Hematopoietic multipotent progenitor cell treated with erythropoietin and hydrocortisone succinate and interleukin-3 and kit ligand, for 15 days (in vitro differentiated cells): ENCODE data around the gene TIMM13.

Experiments
- DNase-seq: peaks from one replicate; pipeline ENCODE4 v3.0.0-alpha.2; 2015; ENCODE audit warnings: low spot score

The TIMM13 gene

DNA sequence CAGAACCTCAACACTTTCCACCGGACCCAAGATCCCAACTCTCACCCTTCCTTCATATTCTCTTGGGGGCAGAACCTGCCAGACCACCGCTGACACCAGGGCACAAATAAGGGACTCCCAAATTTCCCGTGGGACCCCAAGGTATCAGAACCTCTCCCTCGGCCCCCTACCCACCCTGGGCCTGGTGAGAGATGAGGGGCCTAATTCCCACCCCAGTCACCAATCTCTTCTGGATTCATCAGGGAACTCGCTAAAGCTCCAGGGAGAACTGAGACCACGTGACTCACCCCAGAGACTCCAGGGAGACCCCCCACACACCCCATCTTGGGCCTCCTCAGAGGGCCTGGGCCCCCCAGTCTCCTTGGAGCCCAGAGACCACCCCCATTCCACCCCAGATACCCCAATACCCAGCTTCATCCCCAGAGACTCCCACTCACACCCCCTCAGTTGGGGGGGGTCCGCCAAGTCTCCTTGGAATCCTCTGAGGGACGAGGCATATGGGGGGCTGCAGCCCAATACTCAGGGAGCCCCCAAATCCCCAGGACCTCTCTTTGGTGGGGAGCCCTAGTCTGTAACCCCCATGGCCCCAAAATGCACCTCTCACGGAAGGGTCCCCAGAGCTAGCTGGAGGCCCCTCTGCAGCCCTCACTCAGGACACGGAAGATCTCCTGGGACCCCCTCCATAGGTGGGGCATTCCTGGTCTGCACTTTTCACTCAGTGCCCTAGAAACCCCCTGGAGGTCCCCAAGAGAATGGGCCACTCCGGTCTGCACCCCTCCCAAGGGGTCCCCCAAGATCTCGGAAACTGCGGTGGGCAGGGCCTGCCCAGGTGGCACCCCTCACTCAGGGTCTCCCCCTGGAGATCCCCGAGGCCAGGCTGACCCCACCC lies 27.8 kb upstream of the TIMM13 start:
- DNase-seq = no peak

DNA sequence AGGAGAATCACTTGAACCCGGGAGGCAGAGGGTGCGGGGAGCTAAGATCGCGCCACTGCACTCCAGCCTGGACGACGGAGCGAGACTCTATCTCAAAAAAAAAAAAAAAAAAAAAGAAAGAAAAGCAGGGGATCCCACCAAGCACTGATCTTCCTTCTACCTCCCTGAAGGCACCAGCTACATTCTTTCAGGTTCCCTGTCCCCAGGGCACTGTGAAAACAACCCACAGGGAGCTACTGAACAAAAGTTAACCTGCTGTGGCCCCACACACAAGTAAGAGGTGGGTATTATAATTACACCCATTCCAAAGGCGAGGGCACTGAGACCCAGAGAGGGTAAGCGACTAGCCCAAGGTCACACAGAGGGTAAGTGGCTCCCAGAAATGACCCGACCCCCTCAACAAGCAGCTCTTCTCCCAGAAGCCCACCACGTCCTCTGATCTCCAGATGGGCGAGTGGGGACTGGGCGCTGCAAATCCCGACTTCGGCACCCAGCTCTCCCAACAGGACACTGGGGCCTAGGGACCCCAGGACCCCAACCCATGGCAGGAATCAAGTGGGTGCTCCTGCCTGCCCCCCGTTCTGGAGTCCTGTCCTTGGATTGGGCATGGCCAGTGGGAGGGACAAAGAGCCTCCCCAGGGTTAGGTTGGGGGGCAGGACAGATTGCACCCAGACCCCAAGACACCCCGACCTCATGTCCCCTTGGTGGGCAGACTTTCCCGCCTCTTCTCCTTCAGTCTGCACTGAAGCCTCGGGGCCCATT lies 27.0 kb upstream of the TIMM13 start:
- DNase-seq = no peak

DNA sequence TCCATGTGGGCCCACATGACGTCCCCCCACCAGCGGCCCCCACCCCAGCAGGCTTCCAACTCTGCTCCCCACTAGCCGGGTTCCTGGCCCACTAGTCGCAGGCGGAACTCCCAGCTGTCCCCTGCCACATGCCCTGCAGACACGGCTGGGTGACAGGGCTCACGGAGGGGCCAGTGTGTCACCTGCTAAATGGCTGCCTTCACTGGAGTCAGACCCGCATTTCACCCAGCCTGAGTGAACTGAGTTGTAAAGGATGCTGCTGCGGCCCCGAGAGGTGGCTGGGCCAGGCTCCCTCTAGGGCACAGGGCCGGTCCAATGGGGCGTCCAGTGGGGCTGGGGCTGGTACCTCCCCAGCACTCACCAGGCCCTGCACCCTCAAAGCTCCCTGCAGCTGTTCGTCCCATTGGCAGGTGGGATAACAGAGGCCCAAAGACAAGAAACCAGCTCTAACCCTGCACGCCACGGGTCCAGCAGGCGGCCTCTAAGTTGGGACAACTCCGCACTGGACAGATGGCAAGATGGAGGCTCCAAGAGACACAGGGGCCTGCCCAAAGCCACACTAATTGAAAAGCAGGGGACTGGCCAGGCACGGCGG lies 26.1 kb upstream of the TIMM13 start:
- no peak for DNase-seq

DNA sequence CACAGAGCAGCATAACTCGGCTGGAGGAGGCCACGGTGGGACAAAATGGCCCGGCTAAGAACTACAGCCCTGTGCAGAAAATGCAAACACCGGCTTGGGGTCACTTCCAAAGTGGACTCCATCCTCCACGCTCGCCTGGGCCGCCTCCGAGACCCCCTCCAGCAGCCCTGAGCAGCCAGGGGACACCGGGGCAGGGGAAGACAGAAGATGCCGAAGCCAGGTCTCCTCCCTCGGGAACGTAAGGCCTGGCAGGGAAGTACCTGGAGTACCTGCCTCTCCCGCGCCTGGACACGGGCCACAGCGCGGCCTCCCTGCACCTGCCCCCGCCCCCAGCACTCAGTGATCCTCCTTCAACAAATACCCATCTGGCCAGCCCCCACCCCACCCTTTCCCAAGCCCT lies 24.4 kb upstream of the TIMM13 start:
- DNase-seq = no peak

DNA sequence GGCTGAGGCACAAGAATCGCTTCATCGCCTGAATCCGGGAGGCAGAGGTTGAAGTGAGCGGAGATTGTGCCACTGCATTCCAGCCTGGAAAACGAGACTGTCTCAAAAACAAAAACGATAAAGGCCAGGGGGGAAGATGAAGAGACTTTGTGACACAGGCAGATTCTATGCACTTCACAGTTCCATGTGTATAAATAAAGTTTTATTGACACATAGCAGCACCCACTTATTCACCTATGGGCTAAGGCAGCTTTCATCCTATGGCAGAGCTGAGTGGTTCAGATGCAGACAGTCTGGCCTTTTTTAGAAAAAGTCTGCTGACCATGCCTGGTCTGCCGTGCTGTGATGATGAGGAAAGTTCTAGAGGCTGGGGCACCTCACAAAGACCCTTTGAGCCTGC lies 23.8 kb upstream of the TIMM13 start:
- DNase-seq = no peak

DNA sequence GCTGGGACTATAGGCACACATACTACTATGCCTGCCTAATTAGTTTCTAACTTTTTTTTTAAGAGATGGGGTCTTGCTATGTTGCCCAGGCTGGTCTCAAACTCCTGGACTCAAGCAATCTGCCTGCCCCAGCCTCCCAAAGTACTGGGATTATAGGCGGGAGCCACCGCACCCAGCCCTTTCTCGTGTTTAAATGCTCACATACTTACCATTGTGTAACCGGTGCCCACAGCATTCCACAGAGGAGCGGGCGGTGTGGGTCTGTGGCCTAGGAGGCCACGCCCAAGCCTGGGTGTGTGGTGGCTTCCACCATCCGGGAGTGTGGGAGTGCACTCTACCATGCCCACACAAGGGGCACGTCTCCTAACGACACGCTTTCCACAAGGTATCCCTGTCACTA lies 21.6 kb upstream of the TIMM13 start:
- no peak for DNase-seq

DNA sequence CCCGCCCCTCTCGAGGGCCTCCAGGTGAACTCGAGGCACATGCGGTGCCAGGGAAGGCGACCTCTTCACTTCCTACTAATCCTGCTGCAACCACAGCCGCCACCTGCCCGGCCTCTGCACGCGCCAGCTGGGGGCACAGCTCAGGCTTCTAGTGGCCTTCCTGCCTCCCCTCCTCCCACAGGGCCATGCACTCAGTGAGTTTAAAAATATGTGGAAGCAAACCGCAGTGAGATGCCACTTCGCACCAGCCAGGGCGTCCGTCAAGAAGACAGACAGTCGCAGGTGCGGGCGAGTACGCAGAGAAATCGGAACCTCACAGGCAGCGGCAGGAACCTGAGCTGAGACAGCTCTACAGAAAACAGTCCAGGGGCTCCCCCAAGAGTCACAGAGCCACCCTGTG lies 19.0 kb upstream of the TIMM13 start:
- no peak for DNase-seq

DNA sequence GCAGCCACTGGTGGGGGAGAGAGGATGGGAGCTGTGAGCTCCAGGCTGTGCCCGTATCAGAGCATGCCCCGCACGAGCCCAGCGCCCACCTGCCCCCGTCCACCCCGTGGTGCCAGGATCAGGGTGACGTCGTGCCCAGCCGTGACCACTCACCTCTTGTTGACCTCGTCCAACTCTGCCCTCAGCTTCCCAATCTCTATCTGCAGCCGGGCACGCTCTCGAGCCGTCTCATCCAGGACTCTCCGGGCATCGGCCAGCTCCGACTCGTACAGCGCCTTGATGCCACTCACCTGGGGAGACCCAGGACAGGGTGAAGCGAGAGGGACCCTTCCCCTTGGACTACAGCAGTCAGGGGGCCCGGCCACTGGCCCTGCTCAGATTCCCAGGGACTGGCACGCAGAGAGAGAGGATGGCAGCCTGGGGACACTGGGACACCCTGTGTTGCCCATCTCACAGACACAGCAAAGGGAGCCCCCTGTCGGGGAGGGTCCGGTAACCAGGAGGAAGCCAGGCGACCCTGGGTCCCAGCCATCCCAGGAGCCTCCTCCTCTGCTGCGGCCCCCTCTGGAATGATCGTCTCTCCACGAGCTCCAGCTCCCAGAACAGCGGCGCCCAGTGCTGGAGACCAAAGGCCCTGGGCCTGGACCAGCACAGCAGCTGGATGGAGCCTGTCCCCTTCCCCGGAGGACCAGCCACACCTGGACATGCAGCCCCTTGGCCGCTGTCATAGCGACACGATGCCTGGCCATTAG lies 17.0 kb upstream of the TIMM13 start:
- DNase-seq = no peak

DNA sequence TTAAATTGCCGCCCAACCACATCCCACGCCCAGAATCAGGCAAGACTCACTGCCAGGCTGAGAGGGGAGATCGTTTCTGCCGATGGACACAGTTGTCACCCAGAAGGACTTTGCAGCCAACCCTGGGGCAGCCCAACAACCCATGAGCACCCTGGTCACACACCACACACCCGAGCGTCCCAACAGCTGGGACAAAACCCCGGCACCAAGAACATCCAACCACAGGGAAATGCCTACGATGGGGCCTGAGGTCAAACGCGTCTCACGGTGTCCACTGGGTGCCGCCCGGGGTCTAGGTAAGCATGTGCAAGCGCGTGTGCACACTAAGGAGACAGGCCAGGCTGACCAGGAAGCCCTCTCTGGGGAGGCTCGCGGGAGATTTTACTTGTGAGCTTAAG lies 16.4 kb upstream of the TIMM13 start:
- DNase-seq = no peak

DNA sequence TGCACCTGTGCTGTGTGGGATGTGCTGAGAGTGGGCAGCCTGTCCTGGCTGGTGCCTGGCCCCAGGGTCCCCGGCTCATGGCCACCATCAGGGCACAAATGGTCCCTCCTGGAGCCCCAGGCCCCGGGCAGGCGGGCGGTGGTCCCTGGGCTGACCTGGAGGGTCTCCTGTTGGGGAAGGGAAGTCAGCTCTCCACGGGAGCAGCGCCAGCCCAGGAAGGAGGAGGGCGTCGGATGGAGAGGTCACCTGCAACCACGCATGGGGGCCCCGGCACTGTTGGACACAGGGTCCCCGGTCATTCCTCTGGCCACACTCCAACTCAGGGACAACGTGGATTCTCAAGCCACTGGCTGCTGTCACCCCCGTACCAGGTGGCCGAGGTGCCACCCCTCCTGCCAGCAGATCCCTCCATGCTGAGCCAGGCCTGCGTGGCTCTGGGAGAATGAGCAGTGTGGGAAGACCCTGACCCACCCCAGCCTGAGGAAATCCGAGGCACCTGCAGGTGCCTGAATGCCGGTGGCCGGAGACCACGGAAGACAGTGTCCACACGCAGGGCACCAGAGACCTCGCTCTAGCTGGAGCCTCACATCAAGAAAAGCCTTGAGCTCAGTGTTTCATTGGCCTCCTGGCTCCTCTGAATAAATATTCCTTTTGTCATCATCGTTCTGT lies 15.9 kb upstream of the TIMM13 start:
- no peak for DNase-seq

DNA sequence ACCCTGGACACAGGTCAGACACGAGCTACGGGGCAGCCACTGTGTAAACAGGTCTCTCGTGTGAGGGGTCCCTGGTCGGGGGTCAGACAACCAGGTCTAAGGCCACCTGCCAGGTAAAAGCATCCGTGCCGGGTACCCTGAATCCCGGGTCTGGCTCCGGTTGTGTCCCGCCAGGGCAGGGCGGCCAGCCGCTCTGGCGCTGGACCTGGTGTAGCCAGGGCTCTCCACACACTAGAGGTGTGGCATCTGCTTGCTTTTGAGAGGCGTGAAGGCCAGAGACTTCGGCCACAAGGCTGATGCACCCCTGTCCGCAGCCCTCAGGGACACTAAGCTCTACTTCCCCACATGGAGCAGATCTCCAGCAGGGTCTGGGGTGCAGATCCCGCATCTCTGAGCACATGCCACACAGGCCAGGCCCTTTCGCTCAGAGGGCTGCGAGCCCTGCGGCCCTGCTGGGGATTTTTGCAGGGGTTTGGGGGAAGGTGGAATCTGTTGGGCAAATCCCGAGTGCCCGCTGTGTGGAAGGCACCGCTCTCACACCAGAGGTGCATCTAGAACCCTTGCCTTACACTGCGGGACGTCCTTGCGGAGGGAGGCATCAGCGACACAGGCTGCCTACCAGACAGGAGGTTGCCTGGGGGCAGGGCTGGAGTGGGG lies 13.8 kb upstream of the TIMM13 start:
- DNase-seq = no peak

DNA sequence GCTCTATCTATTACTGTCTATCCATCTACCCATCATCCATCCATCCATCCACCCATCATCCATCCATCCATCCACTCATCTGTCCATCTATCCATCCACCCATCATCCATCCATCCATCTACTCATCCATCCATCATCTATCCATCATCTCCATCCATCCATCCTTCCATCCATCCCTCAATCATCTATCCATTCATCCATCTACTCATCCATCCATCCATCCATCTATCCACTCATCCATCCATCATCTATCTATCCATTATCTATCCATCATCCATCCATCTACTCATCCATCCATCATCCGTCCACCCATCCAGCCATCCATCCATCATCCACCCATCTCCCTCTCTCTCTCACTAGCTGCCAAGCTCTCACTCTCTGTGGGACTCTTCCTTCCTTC lies 13.1 kb upstream of the TIMM13 start:
- DNase-seq = no peak

DNA sequence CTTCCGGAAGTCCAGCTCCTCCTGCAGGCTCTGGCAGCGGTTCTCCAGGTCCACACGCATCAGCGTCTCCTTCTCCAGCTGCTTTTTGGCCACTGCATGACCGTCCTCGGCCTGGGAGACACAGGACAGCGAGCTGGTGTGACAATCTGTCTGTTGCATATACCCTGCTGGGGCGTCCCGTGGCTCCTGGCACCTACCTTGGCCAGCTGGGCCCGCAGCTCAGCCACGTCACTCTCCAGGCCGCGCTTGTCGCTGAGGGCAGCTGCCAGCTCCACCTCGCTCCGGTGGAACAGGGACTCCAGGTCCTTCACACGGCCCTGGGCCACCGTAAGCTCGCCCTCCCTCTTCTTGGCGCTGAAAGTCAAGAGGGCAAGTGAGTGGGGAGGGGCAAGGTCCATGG lies 10.8 kb upstream of the TIMM13 start:
- no peak for DNase-seq

DNA sequence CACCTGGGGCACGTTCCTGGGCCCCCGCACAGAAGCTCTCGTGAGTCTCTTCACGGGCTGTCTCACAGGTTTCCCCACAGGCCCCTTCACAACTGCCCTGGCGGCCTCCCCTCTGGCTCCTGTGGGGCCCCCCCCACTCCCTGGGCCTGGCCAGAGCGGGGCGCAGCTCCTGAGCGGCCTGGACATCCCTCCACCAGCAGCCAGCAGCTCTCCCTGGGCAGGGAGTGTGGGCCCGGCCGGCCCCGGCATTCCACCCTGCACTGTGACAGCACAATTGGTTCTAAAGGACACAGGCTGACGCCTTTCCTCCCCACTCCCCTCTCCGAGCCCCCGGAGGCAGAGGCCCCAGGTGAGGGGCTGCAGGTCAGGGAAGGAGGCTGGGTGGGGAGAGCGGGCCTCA lies 9.5 kb upstream of the TIMM13 start:
- no peak for DNase-seq

DNA sequence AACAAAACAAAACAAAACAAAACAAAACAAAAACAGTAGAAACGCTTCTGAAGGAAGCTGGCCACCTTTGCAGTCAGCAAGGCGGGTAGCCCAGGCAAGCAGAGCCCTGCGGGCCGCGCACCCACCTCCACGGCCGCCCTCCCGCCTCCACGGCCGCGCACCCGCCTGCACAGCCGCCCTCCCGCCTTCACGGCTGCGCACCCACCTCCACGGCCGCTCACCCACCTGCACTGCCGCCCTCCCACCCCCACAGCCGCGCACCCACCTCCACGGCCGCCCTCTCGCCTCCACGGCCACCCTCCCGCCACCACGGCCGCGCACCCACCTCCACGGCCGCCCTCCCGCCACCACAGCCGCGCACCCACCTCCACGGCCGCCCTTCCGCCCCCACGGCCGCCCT lies 9.0 kb upstream of the TIMM13 start:
- no peak for DNase-seq

DNA sequence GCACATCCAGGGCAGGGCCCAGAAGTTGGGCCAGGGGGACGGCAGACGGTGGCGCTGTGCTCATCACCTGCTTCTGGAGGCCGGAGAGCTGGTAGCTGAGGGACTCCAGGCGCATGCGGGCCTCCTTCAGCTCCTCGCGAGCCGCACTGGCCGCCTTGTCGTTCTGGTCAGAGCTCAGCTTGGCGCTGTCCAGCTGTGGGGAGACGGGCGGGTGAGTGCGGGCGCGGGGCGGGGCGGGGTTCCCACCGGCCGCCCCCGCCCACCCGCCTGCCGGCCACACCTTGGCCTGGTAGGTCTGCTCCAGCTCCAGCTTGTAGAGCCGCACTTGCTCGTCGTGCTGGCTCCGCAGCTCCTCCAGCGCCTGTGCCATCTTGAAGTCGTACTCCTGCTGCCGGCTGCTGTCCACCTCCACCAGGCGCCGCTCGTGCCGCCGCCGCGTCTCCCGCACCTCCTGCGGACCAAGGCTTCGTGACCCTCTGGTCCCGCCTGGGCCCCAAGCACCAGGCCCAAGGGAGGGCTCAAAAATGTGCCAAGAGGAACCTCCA lies 7.4 kb upstream of the TIMM13 start:
- no peak for DNase-seq

DNA sequence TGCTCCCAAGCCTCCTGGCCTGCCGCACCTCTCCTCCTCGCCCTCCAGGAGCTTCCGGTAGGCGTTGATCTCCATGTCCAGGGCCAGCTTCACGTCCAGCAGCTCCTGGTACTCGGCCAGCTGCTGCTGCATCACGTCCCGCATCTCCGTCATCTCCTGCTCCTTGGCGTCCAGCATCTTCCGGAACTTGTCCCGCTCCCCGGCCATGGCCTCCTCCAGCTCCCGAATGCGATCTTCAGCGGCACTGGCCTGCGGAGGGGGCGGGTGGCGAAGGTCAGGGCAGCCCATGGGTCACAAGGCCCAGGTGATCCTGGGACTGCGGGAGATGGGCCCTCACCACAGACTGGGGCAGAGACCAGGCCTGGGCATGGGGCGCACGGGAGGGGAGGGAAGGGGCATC lies 6.9 kb upstream of the TIMM13 start:
- DNase-seq = no peak

DNA sequence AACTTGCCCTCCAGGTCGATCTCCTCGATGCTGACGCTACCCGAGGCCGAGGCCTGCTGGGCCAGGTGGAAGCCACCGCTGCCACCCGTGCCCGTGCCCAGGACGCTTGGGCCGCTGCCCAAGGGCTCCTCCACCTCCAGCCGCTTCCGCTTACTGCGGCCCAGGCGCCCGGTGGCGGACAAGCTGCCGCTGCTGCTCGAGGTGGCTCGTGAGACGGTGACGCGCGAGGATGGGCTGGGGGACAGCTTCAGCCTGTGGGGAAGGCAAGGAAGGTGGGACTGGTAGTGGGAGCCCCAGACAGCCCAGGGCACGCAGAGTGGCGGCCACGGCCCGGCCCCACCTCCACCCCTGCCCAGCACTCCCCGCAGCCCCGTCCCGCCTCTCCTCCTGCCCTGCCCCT lies 6.5 kb upstream of the TIMM13 start:
- DNase-seq = no peak

DNA sequence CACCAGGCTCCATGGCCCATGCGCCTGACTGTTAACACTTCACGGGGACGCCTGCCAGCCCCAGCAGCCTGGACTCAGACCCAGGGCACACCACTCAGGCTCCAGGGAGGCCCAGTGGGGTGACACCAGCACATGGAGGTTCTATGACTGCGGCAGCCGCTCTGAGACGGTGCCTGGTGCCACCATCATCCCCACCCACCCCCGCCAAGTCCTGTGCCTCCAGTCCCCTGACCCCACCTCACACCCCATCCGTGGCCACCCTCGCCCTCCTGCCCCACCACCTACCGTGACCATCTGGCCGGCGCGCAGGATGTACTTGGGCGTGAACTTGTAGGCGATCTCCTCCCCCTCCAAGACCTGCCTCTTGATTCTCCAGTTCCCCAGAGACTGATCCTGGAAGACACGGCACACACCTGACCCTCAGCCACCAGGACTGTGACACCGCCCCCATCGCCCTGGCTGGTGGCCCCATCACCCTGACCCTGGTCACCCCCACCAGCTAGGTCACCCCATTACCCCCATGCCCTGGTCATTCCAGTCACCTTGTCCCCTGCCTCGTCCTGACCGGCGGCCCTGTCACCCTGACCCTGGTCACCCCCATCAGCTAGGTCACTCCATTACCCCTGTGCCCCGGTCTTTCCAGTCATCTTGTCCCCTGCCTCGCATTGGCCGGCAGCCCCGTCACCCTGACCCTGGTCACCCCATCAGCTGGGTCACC lies 4.9 kb upstream of the TIMM13 start:
- no peak for DNase-seq

DNA sequence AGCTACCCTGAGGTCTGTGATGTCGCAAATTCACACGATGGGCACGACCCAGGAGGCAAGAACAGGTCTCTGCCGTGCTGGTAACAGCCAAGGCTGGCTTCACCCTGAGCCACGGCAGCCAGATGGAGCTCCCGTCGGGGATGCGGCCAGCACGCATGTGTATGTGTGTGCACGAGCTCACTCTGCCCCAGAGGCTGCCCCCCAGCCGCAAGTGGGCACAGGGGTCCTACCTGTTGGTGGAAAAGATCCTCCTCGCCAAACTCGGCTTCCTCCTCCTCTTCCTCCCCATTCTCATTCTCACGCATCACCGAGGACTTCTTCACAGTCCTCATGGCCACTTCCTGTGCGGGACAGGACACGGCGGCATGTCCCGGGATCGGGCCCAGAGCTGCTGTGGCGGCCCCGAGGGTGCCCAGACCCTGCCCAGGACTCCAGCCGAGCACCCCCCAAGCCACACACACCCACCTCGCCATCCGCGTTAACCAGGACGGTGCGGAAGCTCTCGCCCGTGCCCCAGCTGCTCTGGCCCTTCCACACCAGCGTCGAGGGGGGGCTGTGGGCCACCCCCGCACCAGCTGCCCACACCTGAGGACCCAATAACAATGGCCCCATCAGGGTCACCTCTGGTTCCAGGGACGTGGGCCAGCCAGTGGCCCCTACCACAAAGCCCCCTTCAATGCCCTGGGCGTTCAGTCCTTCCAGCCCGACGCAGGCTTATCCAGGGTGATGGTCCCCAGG lies 4.1 kb upstream of the TIMM13 start:
- no peak for DNase-seq
